Kidney epithelial cell (primary cell): ENCODE data around the gene FBXL15. TPM values are rescaled to one million over a fixed set of nuclear protein-coding genes. Genes with fewer than 3 reads are reported as not detected.

Experiments used
- DNase-seq: peaks from one replicate; pipeline ENCODE4 v3.0.0-alpha.2; 2010; ENCODE audit warnings: low read depth
- H3K27me3 ChIP-seq: 2 replicates; pipeline ENCODE4 v1.6.0; 2011; ENCODE audit warnings: low read length; ENCODE audit not compliant: control insufficient read depth, insufficient read depth
- H3K36me3 ChIP-seq: 2 replicates; pipeline ENCODE4 v1.5.1; 2011; ENCODE audit warnings: low read length; ENCODE audit not compliant: control insufficient read depth, insufficient read depth
- H3K4me3 ChIP-seq: 2 replicates; pipeline ENCODE4 v1.5.1; 2011; ENCODE audit warnings: low read depth, mild to moderate bottlenecking, control low read depth, low read length
- CTCF ChIP-seq: IDR thresholded peaks from 2 replicates; pipeline ENCODE4 v1.5.1; 2011; ENCODE audit warnings: mild to moderate bottlenecking, moderate library complexity, low read length, control low read depth, inconsistent platforms; ENCODE audit not compliant: insufficient read depth, poor library complexity, severe bottlenecking
- total RNA-seq: library from RNA; depleted of rRNA; stranded (reverse); fragments of >200 nt; gene quantifications from 2 replicates; pipeline ENCODE4 v1.2.3, GENCODE V29; 2015

Gene FBXL15
- total RNA-seq, 1 donor from 2014 or later = 20.6 TPM

- Histone ChIP-seq H3K4me3 (no peak overlapping the region), H3K36me3 (peaks cover 5% of the 10 kb centered on the region), H3K27me3 (no peaks in the 10 kb centered on the region)
- no peak for DNase-seq
- no peak for TF ChIP-seq CTCF
These were observed 38.7 kb upstream of the FBXL15 start for GRCh38 chr10:102381983-102382382.

- no peak for TF ChIP-seq CTCF
- H3K4me3 ChIP-seq = no peak overlapping the region
- H3K27me3 ChIP-seq = no peaks in the 10 kb centered on the region
- no peak for DNase-seq
- H3K36me3 ChIP-seq = peaks cover 5% of the 10 kb centered on the region
These were observed 37.8 kb upstream of the FBXL15 start for GRCh38 chr10:102382871-102383270.

GRCh38 chr10:102384053-102384452 lies 36.6 kb upstream of the FBXL15 start:
- peak; percentile 14 for TF ChIP-seq CTCF
- Histone ChIP-seq H3K4me3 (no peak overlapping the region), H3K36me3 (peaks cover 5% of the 10 kb centered on the region), H3K27me3 (no peaks in the 10 kb centered on the region)
- no peak for DNase-seq

GRCh38 chr10:102384606-102385429 lies 35.8 kb upstream of the FBXL15 start:
- H3K4me3 ChIP-seq = no peak overlapping the region
- DNase-seq = no peak
- H3K36me3 ChIP-seq = peaks cover 5% of the 10 kb centered on the region
- TF ChIP-seq CTCF = no peak
- H3K27me3 ChIP-seq = no peaks in the 10 kb centered on the region

- DNase-seq = no peak
- Histone ChIP-seq H3K4me3 (no peak overlapping the region), H3K36me3 (no peaks in the 10 kb centered on the region), H3K27me3 (no peaks in the 10 kb centered on the region)
- no peak for TF ChIP-seq CTCF
These were observed 30.7 kb upstream of the FBXL15 start for GRCh38 chr10:102389894-102390293.

GRCh38 chr10:102392306-102392705 lies 28.3 kb upstream of the FBXL15 start:
- Histone ChIP-seq H3K4me3 (no peak overlapping the region), H3K27me3 (no peaks in the 10 kb centered on the region), H3K36me3 (no peaks in the 10 kb centered on the region)
- DNase-seq = no peak
- no peak for TF ChIP-seq CTCF
